ENCODE measurements around the gene WDR41.
"Not testable (repeated sequence)": the region's sequence is repeated elsewhere in the genome, so short reads cannot be mapped to it uniquely, and the experiment has no call there.

The WDR41 gene

GRCh38 chr5:77491783-77492652 is at the start of gene WDR41:
WDR41 (minus strand) TSS chr5:77492316; CDS start chr5:77492220, 96 bp downstream.
- DNase-seq (ENCODE audit: insufficient read length, low spot score) (peak; percentile 71), FAIRE-seq (peak; percentile 99)

- FAIRE-seq (no peak), DNase-seq (ENCODE audit: insufficient read length, low spot score) (no peak)
Observed at GRCh38 chr5:77531297-77531696, 39.2 kb upstream of the WDR41 start.

- DNase-seq (ENCODE audit: insufficient read length, low spot score) (no peak), FAIRE-seq (no peak)
Observed at GRCh38 chr5:77518304-77518703, 26.2 kb upstream of the WDR41 start.

GRCh38 chr5:77514457-77514856 is 22.3 kb upstream of the WDR41 start:
- DNase-seq (ENCODE audit: insufficient read length, low spot score) (no peak), FAIRE-seq (no peak)

GRCh38 chr5:77513321-77513720 is 21.2 kb upstream of the WDR41 start:
- no peak for FAIRE-seq
- no peak for DNase-seq (ENCODE audit: insufficient read length, low spot score)

- not testable (repeated sequence) for FAIRE-seq; DNase-seq (ENCODE audit: insufficient read length, low spot score)
Observed at GRCh38 chr5:77501132-77501531, 9.0 kb upstream of the WDR41 start.

GRCh38 chr5:77499973-77500372 is 7.9 kb upstream of the WDR41 start:
- no peak for DNase-seq (ENCODE audit: insufficient read length, low spot score)
- no peak for FAIRE-seq

- FAIRE-seq (no peak), DNase-seq (ENCODE audit: insufficient read length, low spot score) (no peak)
Observed at GRCh38 chr5:77499441-77499840, 7.3 kb upstream of the WDR41 start.

GRCh38 chr5:77498952-77499351 is 6.8 kb upstream of the WDR41 start:
- FAIRE-seq (no peak), DNase-seq (ENCODE audit: insufficient read length, low spot score) (no peak)

GRCh38 chr5:77494935-77495334 is 2.8 kb upstream of the WDR41 start:
- peak; percentile 39 for FAIRE-seq
- no peak for DNase-seq (ENCODE audit: insufficient read length, low spot score)

GRCh38 chr5:77492653-77493000 is 511 bp upstream of the WDR41 start:
- FAIRE-seq = no peak
- no peak for DNase-seq (ENCODE audit: insufficient read length, low spot score)

GRCh38 chr5:77490741-77491344 is 1.3 kb downstream of the WDR41 start:
- not testable (repeated sequence) for DNase-seq (ENCODE audit: insufficient read length, low spot score)
- peak; percentile 75 for FAIRE-seq

- FAIRE-seq (no peak), DNase-seq (ENCODE audit: insufficient read length, low spot score) (no peak)
Observed at GRCh38 chr5:77486344-77486962, 5.7 kb downstream of the WDR41 start.

- FAIRE-seq = no peak
Observed at GRCh38 chr5:77483682-77484081, 8.4 kb downstream of the WDR41 start.

GRCh38 chr5:77475041-77475440 is 17.1 kb downstream of the WDR41 start:
- FAIRE-seq; DNase-seq (ENCODE audit: insufficient read length, low spot score): not testable (repeated sequence)

More at GRCh38 chr5:77483682-77484081, 8.4 kb downstream of the WDR41 start:
- no peak for DNase-seq (ENCODE audit: insufficient read length, low spot score)

- FAIRE-seq; DNase-seq (ENCODE audit: insufficient read length, low spot score): not testable (repeated sequence)
Observed at GRCh38 chr5:77468875-77469274, 23.2 kb downstream of the WDR41 start.

GRCh38 chr5:77463905-77464304 is 28.2 kb downstream of the WDR41 start:
- DNase-seq (ENCODE audit: insufficient read length, low spot score) = no peak
- FAIRE-seq = no peak

- DNase-seq (ENCODE audit: insufficient read length, low spot score) (no peak), FAIRE-seq (no peak)
Observed at GRCh38 chr5:77461287-77461686, 30.8 kb downstream of the WDR41 start.

GRCh38 chr5:77454123-77454522 is 38.0 kb downstream of the WDR41 start:
- DNase-seq (ENCODE audit: insufficient read length, low spot score) (no peak), FAIRE-seq (no peak)

- FAIRE-seq = no peak
- no peak for DNase-seq (ENCODE audit: insufficient read length, low spot score)
Observed at GRCh38 chr5:77452351-77452750, 39.8 kb downstream of the WDR41 start.

- DNase-seq (ENCODE audit: insufficient read length, low spot score) = no peak
- no peak for FAIRE-seq
Observed at GRCh38 chr5:77449981-77450380, 42.1 kb downstream of the WDR41 start.

GRCh38 chr5:77449277-77449676 is 42.8 kb downstream of the WDR41 start:
- no peak for FAIRE-seq
- no peak for DNase-seq (ENCODE audit: insufficient read length, low spot score)

Data from GM19239 (cell line).